Activated CD4-positive, alpha-beta T cell treated with anti-CD3 and anti-CD28 coated beads for 36 hours (primary cell): ENCODE data around the gene GRB7. TPM values are rescaled to one million over a fixed set of nuclear protein-coding genes. Genes with fewer than 3 reads are reported as not detected.
"Not testable (repeated sequence)": the region's sequence is repeated elsewhere in the genome, so short reads cannot be mapped to it uniquely, and the experiment has no call there.

ENCODE experiments used
- ATAC-seq: fragments of 200-7000 bp; cut with Tn5 transposase; one replicate; pipeline ENCODE4 v1.10.0; 2021; ENCODE audit warnings: mild to moderate bottlenecking, moderate library complexity
- CTCF ChIA-PET: fragments of 350-600 bp; sonication (Branson Sonifier 250); formaldehyde crosslinking; loops from one replicate; lab custom pipeline; 2021; ENCODE audit warnings: antibody characterized with exemption; lab: Charles Lee
- POLR2A ChIA-PET: fragments of 350-600 bp; sonication (Branson Sonifier 250); formaldehyde crosslinking; loops from one replicate; lab custom pipeline; 2021; ENCODE audit warnings: antibody characterized with exemption, inconsistent platforms; lab: Charles Lee
- DNase-seq: peaks from one replicate; pipeline ENCODE4 v3.0.0-alpha.2; 2020
- H3K27ac Mint-ChIP-seq: one replicate; pipeline ENCODE4 v1.8.0; 2021; ENCODE audit warnings: mixed read lengths
- H3K27me3 Mint-ChIP-seq: one replicate; pipeline ENCODE4 v1.8.0; 2021; ENCODE audit warnings: mixed read lengths
- H3K36me3 Mint-ChIP-seq: one replicate; pipeline ENCODE4 v1.8.0; 2021; ENCODE audit warnings: low read depth, mixed read lengths
- H3K4me1 Mint-ChIP-seq: one replicate; pipeline ENCODE4 v1.8.0; 2021; ENCODE audit warnings: mixed read lengths
- H3K4me3 Mint-ChIP-seq: one replicate; pipeline ENCODE4 v1.8.0; 2021; ENCODE audit warnings: mild to moderate bottlenecking, moderate library complexity, mixed read lengths
- H3K9me3 Mint-ChIP-seq: one replicate; pipeline ENCODE4 v1.8.0; 2021; ENCODE audit warnings: low read depth, mixed read lengths
- intact Hi-C, 2 experiments: fragments of 100-400 bp; cut with DNase I in 1 of 2; cut with micrococcal nuclease in 1 of 2; formaldehyde crosslinking; loops; one replicate each; pipeline versions ENCODE4 v1.14.2 to v1.15.1; 2022 to 2024; cut with DNase I, micrococcal nuclease
- total RNA-seq, 2 experiments: library from RNA; stranded (reverse); gene quantifications; one replicate each; pipeline ENCODE4 v1.2.3, GENCODE V29; 2021

The GRB7 gene
- 1 to 10 TPM; 2.0 to 3.3 TPM for total RNA-seq

- CTCF ChIA-PET: no interaction called here
- no peaks in the 10 kb centered on the region for H3K36me3 Mint-ChIP-seq
- peak; percentile 28 for ATAC-seq
- peak within 1 kb of the TSS; percentile 51 for H3K27ac Mint-ChIP-seq
- H3K4me1 Mint-ChIP-seq: peaks cover 24% of the 10 kb centered on the region
- intact Hi-C loops: no loop called here
- H3K9me3 Mint-ChIP-seq: no peaks in the 10 kb centered on the region
- DNase-seq: peak; percentile 49
- H3K27me3 Mint-ChIP-seq: peaks cover 6% of the 10 kb centered on the region
- peak within 1 kb of the TSS; percentile 70 for H3K4me3 Mint-ChIP-seq
- POLR2A ChIA-PET: no interaction called here
These were observed at the start of gene GRB7 for GRCh38 chr17:39737760-39738567. TSS of gene GRB7 (plus strand) at chr17:39737938. CDS start at chr17:39742302, 4,364 bp downstream.

- Mint-ChIP-seq H3K27me3 (no peaks in the 10 kb centered on the region), H3K9me3 (no peaks in the 10 kb centered on the region), H3K4me1 (peaks cover 19% of the 10 kb centered on the region), H3K27ac (peak overlapping the region; percentile 95), H3K36me3 (peaks cover 3% of the 10 kb centered on the region), H3K4me3 (peak overlapping the region; percentile 86)
- ATAC-seq (no peak), DNase-seq (no peak)
- POLR2A ChIA-PET: interaction anchor here (0.6 kb wide), 1 partner anchor 20 kb away, joined by 12 read pairs; the partner anchor contains the start of gene PNMT
- intact Hi-C loops: loop anchor here (1.0 to 5.0 kb wide), 8 partner anchors 42 to 529 kb away; partner anchors contain the start of genes MIEN1 (in 2 of the 2), STARD3 (in 2 of the 2), MED1 (in 1 of the 2) and MED24 (in 1 of the 2)
- CTCF ChIA-PET: interaction anchor here (0.7 to 1.4 kb wide), 9 partner anchors 13 to 131 kb away, joined by 3 to 5 read pairs (median 3); no protein-coding TSS in a partner anchor
These were observed 49.3 kb upstream of the GRB7 start for GRCh38 chr17:39688475-39688835.

DNA sequence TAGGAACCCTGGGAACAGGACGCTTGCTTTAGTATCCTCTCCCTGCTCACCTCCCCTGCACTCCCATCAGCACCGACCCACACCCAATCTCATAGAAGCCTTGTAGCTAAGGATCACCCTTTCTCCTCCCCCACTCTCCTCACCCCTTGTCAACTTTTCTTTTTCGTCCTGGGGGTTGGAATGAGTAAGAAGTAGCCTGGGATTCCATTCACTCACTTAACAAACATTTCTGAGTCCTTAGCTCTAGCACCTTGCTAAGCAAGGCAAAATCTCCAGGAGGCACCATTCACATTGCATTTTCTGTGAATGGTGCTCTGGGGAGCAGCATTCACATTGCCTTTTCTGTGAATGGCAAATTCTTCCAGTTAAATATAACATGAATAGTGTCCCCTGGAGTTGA is 48.8 kb upstream of the GRB7 start:
- no peak for ATAC-seq
- Mint-ChIP-seq H3K27me3 (no peaks in the 10 kb centered on the region), H3K27ac (peak overlapping the region; percentile 95), H3K4me3 (peak overlapping the region; percentile 86), H3K4me1 (peaks cover 19% of the 10 kb centered on the region), H3K36me3 (peaks cover 3% of the 10 kb centered on the region), H3K9me3 (no peaks in the 10 kb centered on the region)
- DNase-seq: no peak
- CTCF ChIA-PET: interaction anchor here (0.7 to 1.4 kb wide), 2 partner anchors 23 to 42 kb away, joined by 3 to 5 read pairs; no protein-coding TSS in a partner anchor
- POLR2A ChIA-PET: interaction anchor here (0.7 kb wide), 1 partner anchor 34 kb away, joined by 4 read pairs; no protein-coding TSS in a partner anchor
- intact Hi-C loops: loop anchor here (1.0 to 5.0 kb wide), 8 partner anchors 41 to 528 kb away; partner anchors contain the start of genes MIEN1 (in 2 of the 2), STARD3 (in 2 of the 2), MED1 (in 1 of the 2) and MED24 (in 1 of the 2)

DNA sequence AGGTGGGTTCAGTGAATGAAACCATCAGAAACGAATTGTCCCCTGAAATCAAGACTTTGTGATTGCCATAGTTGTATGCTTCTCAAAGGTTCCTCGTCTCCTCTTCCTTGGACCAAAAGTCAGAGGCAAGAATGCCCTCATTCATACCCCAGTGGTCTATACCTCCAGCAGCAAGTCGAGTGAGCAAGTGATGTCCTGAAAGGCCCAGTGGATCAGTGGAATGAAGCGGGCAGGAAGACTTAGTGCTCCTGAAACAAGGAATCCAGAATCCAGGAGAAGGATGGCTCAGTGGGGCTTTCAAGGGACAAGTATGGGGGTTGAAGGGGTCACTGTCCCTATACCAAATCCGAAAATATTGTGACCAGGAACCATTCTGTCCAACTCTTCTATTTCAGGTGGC is 43.1 kb upstream of the GRB7 start:
- ChIA-PET CTCF (interaction anchor here (1.0 kb wide), 1 partner anchor 72 kb away, joined by 5 read pairs; no protein-coding TSS in a partner anchor), POLR2A (no interaction called here)
- DNase-seq (no peak), ATAC-seq (no peak)
- H3K9me3 Mint-ChIP-seq: no peaks in the 10 kb centered on the region
- intact Hi-C loops: no loop called here
- no peak overlapping the region for H3K4me3 Mint-ChIP-seq
- H3K27me3 Mint-ChIP-seq: peaks cover 10% of the 10 kb centered on the region
- H3K4me1 Mint-ChIP-seq: peaks cover under 1% of the 10 kb centered on the region
- H3K36me3 Mint-ChIP-seq: peaks cover 2% of the 10 kb centered on the region
- no peak overlapping the region for H3K27ac Mint-ChIP-seq

GRCh38 chr17:39695089-39695474 is 42.7 kb upstream of the GRB7 start:
- POLR2A ChIA-PET: no interaction called here
- CTCF ChIA-PET: interaction anchor here (1.0 kb wide), 1 partner anchor 73 kb away, joined by 5 read pairs; no protein-coding TSS in a partner anchor
- Mint-ChIP-seq H3K27ac (no peak overlapping the region), H3K9me3 (no peaks in the 10 kb centered on the region), H3K36me3 (peaks cover 2% of the 10 kb centered on the region), H3K4me1 (peaks cover 3% of the 10 kb centered on the region), H3K4me3 (no peak overlapping the region), H3K27me3 (peaks cover 13% of the 10 kb centered on the region)
- DNase-seq (no peak), ATAC-seq (no peak)
- intact Hi-C loops: no loop called here

DNA sequence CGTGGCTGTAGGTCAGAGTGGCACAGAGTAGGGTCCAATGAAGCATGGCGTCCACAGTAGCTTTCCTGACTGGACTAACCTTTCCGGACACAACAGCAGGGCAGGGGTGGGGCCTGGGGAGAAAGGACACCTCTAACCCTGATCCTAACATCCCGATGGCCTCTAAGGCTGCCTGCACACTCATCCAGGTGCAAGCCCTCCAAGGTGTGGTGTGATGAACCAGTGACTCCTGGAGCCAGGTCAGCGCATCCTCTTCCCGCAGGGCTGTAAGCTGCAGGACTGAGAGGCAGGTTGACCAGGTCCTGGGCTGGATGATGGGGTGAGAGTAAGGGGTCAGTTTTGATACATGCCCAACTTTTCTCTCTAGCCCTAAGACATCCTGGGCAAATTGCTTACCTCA is 41.0 kb upstream of the GRB7 start:
- Mint-ChIP-seq H3K4me1 (peaks cover 3% of the 10 kb centered on the region), H3K36me3 (peaks cover 2% of the 10 kb centered on the region)
- intact Hi-C loops: no loop called here

GRCh38 chr17:39697961-39698360 is 39.8 kb upstream of the GRB7 start:
- Mint-ChIP-seq H3K4me1 (peaks cover 3% of the 10 kb centered on the region), H3K27me3 (peaks cover 26% of the 10 kb centered on the region), H3K4me3 (no peak overlapping the region), H3K9me3 (no peaks in the 10 kb centered on the region), H3K36me3 (peaks cover 2% of the 10 kb centered on the region), H3K27ac (no peak overlapping the region)
- intact Hi-C loops: no loop called here
- no peak for DNase-seq
- ChIA-PET POLR2A (no interaction called here), CTCF (interaction anchor here (2.2 kb wide), 1 partner anchor 33 kb away, joined by 6 read pairs; the partner anchor contains the start of gene MIEN1)
- ATAC-seq: no peak

More for the DNA sequence above, 41.0 kb upstream of the GRB7 start:
- Mint-ChIP-seq H3K27me3 (peaks cover 26% of the 10 kb centered on the region), H3K27ac (no peak overlapping the region), H3K9me3 (no peaks in the 10 kb centered on the region), H3K4me3 (no peak overlapping the region)
- ChIA-PET CTCF (interaction anchor here (0.9 to 2.2 kb wide), 2 partner anchors 34 to 76 kb away, joined by 3 to 6 read pairs; partner anchors contain the start of gene MIEN1), POLR2A (interaction anchor here (0.6 kb wide), 1 partner anchor 374 kb away, joined by 3 read pairs; no protein-coding TSS in a partner anchor)
- no peak for ATAC-seq
- DNase-seq: no peak

- H3K4me1 Mint-ChIP-seq, intact Hi-C loops, H3K9me3 Mint-ChIP-seq, H3K4me3 Mint-ChIP-seq, DNase-seq, ATAC-seq, H3K36me3 Mint-ChIP-seq, H3K27ac Mint-ChIP-seq, POLR2A ChIA-PET: not testable (repeated sequence)
- CTCF ChIA-PET: interaction anchor here (0.6 kb wide), 1 partner anchor 76 kb away, joined by 3 read pairs; no protein-coding TSS in a partner anchor
- peaks cover 26% of the 10 kb centered on the region for H3K27me3 Mint-ChIP-seq
These were observed 38.5 kb upstream of the GRB7 start for GRCh38 chr17:39699157-39699817.

- Mint-ChIP-seq H3K36me3 (peaks cover 2% of the 10 kb centered on the region), H3K27me3 (peaks cover 26% of the 10 kb centered on the region), H3K4me1 (peaks cover 3% of the 10 kb centered on the region), H3K4me3 (no peak within 1 kb of the TSS), H3K9me3 (no peaks in the 10 kb centered on the region), H3K27ac (no peak within 1 kb of the TSS)
- ChIA-PET CTCF (no interaction called here), POLR2A (no interaction called here)
- DNase-seq (no peak), ATAC-seq (no peak)
- intact Hi-C loops: no loop called here
These were observed 38.0 kb upstream of the GRB7 start, which contains the start of gene ERBB2 for GRCh38 chr17:39699818-39700147. TSS of gene ERBB2 (plus strand) at chr17:39700064. CDS start at chr17:39700239, 175 bp downstream.

DNA sequence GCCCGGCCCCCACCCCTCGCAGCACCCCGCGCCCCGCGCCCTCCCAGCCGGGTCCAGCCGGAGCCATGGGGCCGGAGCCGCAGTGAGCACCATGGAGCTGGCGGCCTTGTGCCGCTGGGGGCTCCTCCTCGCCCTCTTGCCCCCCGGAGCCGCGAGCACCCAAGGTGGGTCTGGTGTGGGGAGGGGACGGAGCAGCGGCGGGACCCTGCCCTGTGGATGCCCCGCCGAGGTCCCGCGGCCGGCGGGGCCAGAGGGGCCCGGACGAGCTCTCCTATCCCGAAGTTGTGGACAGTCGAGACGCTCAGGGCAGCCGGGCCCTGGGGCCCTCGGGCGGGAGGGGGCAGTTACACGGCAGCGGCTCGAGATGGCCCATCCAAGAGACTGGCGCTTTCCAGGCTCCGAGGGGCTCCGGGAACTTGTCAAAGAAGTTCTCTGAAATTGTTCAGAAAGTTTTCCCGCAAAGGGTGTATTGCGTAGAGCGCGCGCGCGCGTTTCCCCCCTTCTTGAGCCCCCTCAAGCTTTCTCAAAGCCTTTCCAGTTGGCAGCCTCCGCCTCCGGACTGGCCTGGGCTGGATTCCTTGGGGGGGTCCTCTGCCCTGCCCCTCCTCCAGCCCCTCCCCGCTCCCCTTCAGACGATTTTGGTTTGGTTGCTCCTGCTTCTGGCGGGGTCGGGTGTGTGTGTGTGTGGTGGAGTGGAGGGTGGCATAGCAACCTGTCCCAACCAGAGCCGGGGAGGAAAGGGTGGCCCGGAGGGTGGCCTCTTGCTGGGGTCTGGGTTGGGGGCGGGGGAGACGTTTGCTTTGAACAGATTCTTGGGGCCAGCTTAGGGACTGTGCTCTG is 37.4 kb upstream of the GRB7 start:
- peaks cover 2% of the 10 kb centered on the region for H3K36me3 Mint-ChIP-seq
- intact Hi-C loops: no loop called here
- no peak overlapping the region for H3K27ac Mint-ChIP-seq
- POLR2A ChIA-PET: no interaction called here
- H3K4me1 Mint-ChIP-seq: peaks cover 3% of the 10 kb centered on the region
- no peaks in the 10 kb centered on the region for H3K9me3 Mint-ChIP-seq
- H3K4me3 Mint-ChIP-seq: no peak overlapping the region
- ATAC-seq (no peak), DNase-seq (no peak)
- CTCF ChIA-PET: interaction anchor here (0.7 to 1.4 kb wide), 2 partner anchors 10 to 46 kb away, joined by 4 to 5 read pairs; no protein-coding TSS in a partner anchor
- H3K27me3 Mint-ChIP-seq: peaks cover 26% of the 10 kb centered on the region
